ENCODE results near the gene SNRK.

SNRK gene

DNA sequence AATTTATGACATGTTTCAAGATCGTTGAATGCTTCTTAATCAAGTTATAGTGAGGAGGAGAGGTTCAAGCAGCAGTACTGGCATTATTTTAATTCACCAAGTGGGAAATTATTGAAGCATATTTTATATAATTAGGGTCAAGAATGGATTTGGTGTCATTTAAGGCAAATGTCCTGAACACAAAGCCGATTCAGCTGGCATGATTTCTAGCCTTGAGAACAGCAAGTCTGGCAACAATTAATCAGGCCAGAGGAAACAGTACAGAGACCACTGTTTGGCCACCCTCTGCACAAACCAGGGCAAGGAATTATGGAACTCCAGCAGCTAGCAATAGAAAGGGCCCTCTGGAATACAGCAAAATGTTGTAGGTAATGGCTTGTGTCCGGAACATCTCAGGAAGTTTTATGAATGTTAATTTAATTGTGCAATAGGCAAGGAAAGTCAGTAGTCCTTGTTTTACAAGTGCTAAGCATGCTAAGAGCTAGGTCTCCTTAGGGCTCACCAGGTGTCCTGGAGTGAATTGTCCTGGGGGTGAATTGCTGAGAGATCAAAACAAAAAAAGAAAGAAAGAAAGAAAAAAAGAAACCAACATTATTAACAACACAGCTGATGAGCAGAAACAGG lies 38.7 kb upstream of the SNRK start:
- ChIA-PET CTCF (no interaction called here), POLR2A (ENCODE audit: low non-redundant PET) (no interaction called here)
- TF ChIP-seq, protein P1, sequence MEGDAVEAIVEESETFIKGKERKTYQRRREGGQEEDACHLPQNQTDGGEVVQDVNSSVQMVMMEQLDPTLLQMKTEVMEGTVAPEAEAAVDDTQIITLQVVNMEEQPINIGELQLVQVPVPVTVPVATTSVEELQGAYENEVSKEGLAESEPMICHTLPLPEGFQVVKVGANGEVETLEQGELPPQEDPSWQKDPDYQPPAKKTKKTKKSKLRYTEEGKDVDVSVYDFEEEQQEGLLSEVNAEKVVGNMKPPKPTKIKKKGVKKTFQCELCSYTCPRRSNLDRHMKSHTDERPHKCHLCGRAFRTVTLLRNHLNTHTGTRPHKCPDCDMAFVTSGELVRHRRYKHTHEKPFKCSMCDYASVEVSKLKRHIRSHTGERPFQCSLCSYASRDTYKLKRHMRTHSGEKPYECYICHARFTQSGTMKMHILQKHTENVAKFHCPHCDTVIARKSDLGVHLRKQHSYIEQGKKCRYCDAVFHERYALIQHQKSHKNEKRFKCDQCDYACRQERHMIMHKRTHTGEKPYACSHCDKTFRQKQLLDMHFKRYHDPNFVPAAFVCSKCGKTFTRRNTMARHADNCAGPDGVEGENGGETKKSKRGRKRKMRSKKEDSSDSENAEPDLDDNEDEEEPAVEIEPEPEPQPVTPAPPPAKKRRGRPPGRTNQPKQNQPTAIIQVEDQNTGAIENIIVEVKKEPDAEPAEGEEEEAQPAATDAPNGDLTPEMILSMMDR (conservative IDR thresholded peaks at IDR 0.05; ENCODE audit: low read depth) = no peak
- H3K27ac ChIP-seq = no peak overlapping the region
- no peak for DNase-seq (ENCODE audit: low spot score)

DNA sequence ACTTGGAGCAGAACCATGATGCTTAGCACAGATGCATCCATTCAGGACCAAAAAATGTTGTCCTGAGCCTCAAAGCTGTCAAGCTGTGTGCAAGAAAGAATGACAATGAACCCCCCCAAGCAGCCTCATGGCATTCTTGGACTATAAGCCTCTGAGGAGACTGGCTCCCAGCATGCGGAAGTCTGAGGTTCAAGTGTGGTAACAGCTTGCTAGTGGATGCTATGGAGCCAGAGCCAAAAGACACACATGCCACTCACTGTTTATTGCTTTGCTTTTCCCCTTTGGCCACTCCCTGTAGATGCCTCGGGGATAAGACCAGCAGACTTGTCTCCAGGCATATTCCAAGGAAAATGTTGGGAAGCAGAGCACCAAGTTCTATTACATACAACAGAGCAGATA lies 38.2 kb upstream of the SNRK start:
- no peak for DNase-seq (ENCODE audit: low spot score)
- TF ChIP-seq, protein P1 (conservative IDR thresholded peaks at IDR 0.05; ENCODE audit: low read depth) = no peak
- CTCF ChIA-PET = no interaction called here
- no peak overlapping the region for H3K27ac ChIP-seq
- POLR2A ChIA-PET (ENCODE audit: low non-redundant PET) = no interaction called here

DNA sequence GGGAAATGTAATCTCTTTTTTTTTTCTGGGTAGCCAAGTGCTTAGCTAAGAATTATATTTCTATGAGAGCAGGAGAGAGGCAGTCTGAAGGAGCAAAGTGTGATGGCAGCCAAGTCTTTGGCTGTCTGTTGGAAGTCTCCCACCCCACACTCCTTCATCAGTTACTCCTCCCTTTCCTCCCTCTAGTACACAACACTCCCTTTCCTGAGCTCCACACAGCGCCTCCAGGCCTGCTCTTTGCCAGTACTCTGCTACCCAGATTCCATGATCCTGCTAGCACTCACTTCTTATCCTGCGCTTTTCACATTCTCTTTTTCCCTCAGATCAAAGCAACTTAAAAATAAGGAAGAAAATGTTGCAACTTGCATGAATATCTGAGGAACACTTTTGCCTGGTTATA lies 37.4 kb upstream of the SNRK start:
- TF ChIP-seq, protein P1 (conservative IDR thresholded peaks at IDR 0.05; ENCODE audit: low read depth) = no peak
- POLR2A ChIA-PET (ENCODE audit: low non-redundant PET) = no interaction called here
- H3K27ac ChIP-seq = no peak overlapping the region
- no peak for DNase-seq (ENCODE audit: low spot score)
- CTCF ChIA-PET = no interaction called here

DNA sequence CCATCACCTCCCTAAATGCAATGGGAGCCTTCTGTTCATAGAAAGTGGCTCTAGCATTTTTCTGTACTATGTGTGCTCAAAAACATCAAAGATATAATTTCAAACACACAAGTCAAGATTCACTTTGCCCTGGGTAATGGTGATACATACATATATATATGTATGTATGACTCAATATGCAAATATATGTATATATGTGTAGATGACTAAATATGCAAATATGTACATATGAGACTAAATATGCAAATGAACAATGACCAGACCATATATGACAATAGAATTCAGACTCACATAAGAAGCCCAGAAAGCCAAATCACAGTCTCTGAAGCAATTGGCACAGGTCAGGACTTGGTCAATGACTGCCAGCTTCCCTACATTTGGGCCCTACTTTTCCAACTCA lies 36.9 kb upstream of the SNRK start:
- TF ChIP-seq, protein P1 (conservative IDR thresholded peaks at IDR 0.05; ENCODE audit: low read depth) = no peak
- DNase-seq (ENCODE audit: low spot score) = no peak
- ChIA-PET CTCF (no interaction called here), POLR2A (ENCODE audit: low non-redundant PET) (no interaction called here)
- no peak overlapping the region for H3K27ac ChIP-seq

DNA sequence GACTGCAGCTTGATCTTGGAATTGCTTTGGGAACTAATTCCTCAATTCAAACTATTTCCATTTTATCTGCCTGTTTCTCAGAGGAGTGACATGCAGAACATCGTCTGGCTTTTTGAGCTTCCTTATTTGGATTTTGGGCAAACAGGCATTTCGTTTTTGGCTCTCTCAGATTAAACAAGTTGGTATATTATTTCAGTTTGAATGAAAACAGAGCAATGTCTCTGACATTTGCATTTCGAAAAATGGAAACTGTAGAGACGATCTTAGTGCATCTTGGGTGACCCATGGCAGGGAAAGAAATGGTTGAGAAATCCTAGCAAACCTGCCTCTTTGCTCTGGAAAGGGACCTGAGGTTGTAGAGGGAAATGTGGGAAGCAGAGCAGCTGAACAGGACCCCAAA lies 33.0 kb upstream of the SNRK start:
- POLR2A ChIA-PET (ENCODE audit: low non-redundant PET) = no interaction called here
- CTCF ChIA-PET = no interaction called here
- TF ChIP-seq, protein P1 (conservative IDR thresholded peaks at IDR 0.05; ENCODE audit: low read depth) = no peak
- H3K27ac ChIP-seq = no peak overlapping the region
- DNase-seq (ENCODE audit: low spot score) = no peak

DNA sequence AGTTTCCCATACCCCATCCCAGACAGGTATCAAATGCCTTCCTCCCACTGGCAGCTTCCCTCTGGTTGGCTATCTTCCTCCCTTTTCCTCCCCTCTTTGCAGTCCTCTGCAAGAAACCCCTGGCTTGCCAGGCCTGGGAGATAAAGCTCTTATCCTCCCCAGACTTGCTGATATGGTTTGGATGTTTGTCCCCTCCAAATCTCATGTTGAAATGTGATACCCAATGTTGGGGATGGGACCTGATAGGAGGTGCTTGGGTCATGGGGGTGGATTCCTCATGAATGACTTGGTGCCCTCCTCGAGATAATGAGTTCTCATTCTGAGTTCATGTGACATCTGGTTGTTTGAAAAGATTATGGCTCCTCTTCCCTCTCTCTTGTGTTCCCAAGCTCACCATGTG lies 32.2 kb upstream of the SNRK start:
- POLR2A ChIA-PET (ENCODE audit: low non-redundant PET) = no interaction called here
- TF ChIP-seq, protein P1 (conservative IDR thresholded peaks at IDR 0.05; ENCODE audit: low read depth) = no peak
- H3K27ac ChIP-seq = no peak overlapping the region
- CTCF ChIA-PET = no interaction called here
- DNase-seq (ENCODE audit: low spot score) = no peak

DNA sequence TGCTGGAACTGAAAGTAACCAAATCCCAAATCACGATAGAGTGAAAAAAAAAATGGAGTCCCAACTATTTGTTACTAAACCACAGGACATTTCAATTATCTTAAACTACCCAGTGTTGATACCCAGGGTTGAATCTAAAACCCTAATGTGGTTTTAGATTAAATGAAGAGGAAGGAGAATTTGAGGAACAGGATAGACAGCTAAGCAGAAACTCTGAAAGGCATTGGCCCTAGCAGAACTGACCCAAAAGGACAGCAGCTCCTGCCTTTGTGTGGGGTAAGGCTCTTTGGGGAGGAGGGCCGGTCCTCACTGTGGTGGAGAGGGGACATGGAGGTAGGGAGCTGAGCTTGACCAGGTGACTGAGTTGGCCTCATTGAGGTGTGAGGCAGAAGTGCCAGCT lies 30.7 kb upstream of the SNRK start:
- POLR2A ChIA-PET (ENCODE audit: low non-redundant PET) = no interaction called here
- no peak overlapping the region for H3K27ac ChIP-seq
- TF ChIP-seq, protein P1 (conservative IDR thresholded peaks at IDR 0.05; ENCODE audit: low read depth) = no peak
- CTCF ChIA-PET = no interaction called here
- DNase-seq (ENCODE audit: low spot score) = no peak
